ENCODE results near the gene OPN1SW. TPM values are rescaled to one million over a fixed set of nuclear protein-coding genes. Genes with fewer than 3 reads are reported as not detected.

The OPN1SW gene
- total and polyA plus RNA-seq, 2 experiments from 2014 or later: 2.2 TPM; not detected in 1

GRCh38 chr7:128799451-128799850 lies 23.9 kb upstream of the OPN1SW start:
- Histone ChIP-seq H3K27ac (no peak overlapping the region), H3K36me3 (ENCODE audit: low read depth) (no peaks in the 10 kb centered on the region), H3K9me3 (ENCODE audit: low read depth) (no peaks in the 10 kb centered on the region), H3K9me2 (ENCODE audit: insufficient read depth) (no peaks in the 10 kb centered on the region), H3K27me3 (replicated peaks; ENCODE audit: insufficient read depth) (no peaks in the 10 kb centered on the region), H2AFZ (no peak overlapping the region), H3K4me1 (ENCODE audit: insufficient read depth) (peaks cover 8% of the 10 kb centered on the region; the same call in 1 of the 2 replicates), H3K4me3 (no peak overlapping the region), H3K79me2 (ENCODE audit: insufficient read depth) (no peaks in the 10 kb centered on the region), H3K4me2 (ENCODE audit: unreplicated experiment) (no peak overlapping the region), H3F3A (ENCODE audit: insufficient read depth) (peaks cover 12% of the 10 kb centered on the region), H4K20me1 (ENCODE audit: insufficient read depth) (no peaks in the 10 kb centered on the region), H3K9ac (no peak overlapping the region)
- TF ChIP-seq EZH2 (IDR thresholded peaks at IDR 0.05; ENCODE audit: insufficient read depth, poor library complexity, severe bottlenecking): no peak
- no peak for TF ChIP-seq EZH2phosphoT487 (IDR thresholded peaks at IDR 0.05; ENCODE audit: insufficient read depth, low read depth)
- DNase-seq: no peak
- in situ Hi-C loops (cut with MboI): no loop called here
- 97 to 98% methylated on average over 2 of the region's 2 CpGs for WGBS, 2 experiments (ENCODE audit: low coverage in 1 of 2, low lambda C conversion rate in 2 of 2, missing lambda C conversion rate in 2 of 2)

GRCh38 chr7:128796327-128796726 lies 20.7 kb upstream of the OPN1SW start:
- Histone ChIP-seq H2AFZ (peak overlapping the region; percentile 53; the same call in 1 of the 2 replicates), H3K9me3 (ENCODE audit: low read depth) (no peaks in the 10 kb centered on the region), H3K4me2 (ENCODE audit: unreplicated experiment) (no peak overlapping the region)

GRCh38 chr7:128795129-128795528 lies 19.5 kb upstream of the OPN1SW start:
- H3F3A ChIP-seq (ENCODE audit: insufficient read depth): peaks cover 17% of the 10 kb centered on the region; the same call in 1 of the 2 replicates
- H3K4me1 ChIP-seq (ENCODE audit: insufficient read depth): peaks cover 8% of the 10 kb centered on the region; the same call in 1 of the 2 replicates
- H3K9me3 ChIP-seq (ENCODE audit: low read depth): no peaks in the 10 kb centered on the region
- H3K27ac ChIP-seq: no peak overlapping the region
- no peaks in the 10 kb centered on the region for H3K9me2 ChIP-seq (ENCODE audit: insufficient read depth)
- TF ChIP-seq EZH2phosphoT487 (IDR thresholded peaks at IDR 0.05; ENCODE audit: insufficient read depth, low read depth) (no peak), EZH2 (IDR thresholded peaks at IDR 0.05; ENCODE audit: insufficient read depth, poor library complexity, severe bottlenecking) (no peak)
- no peaks in the 10 kb centered on the region for H4K20me1 ChIP-seq (ENCODE audit: insufficient read depth)
- no peak overlapping the region for H3K4me3 ChIP-seq
- in situ Hi-C loops (cut with MboI): no loop called here
- H3K27me3 ChIP-seq (replicated peaks; ENCODE audit: insufficient read depth): no peaks in the 10 kb centered on the region
- no peak overlapping the region for H3K4me2 ChIP-seq (ENCODE audit: unreplicated experiment)
- H3K9ac ChIP-seq: no peak overlapping the region
- H3K36me3 ChIP-seq (ENCODE audit: low read depth): no peaks in the 10 kb centered on the region
- no peak for DNase-seq
- no peak overlapping the region for H2AFZ ChIP-seq
- WGBS, 2 experiments (ENCODE audit: low coverage in 1 of 2, low lambda C conversion rate in 2 of 2, missing lambda C conversion rate in 2 of 2): 94 to 99% methylated on average over 4 of the region's 4 CpGs
- H3K79me2 ChIP-seq (ENCODE audit: insufficient read depth): no peaks in the 10 kb centered on the region

More at GRCh38 chr7:128796327-128796726, 20.7 kb upstream of the OPN1SW start:
- H3K4me1 ChIP-seq (ENCODE audit: insufficient read depth): peaks cover 8% of the 10 kb centered on the region; the same call in 1 of the 2 replicates
- TF ChIP-seq EZH2 (IDR thresholded peaks at IDR 0.05; ENCODE audit: insufficient read depth, poor library complexity, severe bottlenecking): no peak
- TF ChIP-seq EZH2phosphoT487 (IDR thresholded peaks at IDR 0.05; ENCODE audit: insufficient read depth, low read depth): no peak
- H3K36me3 ChIP-seq (ENCODE audit: low read depth): no peaks in the 10 kb centered on the region
- H3K27ac ChIP-seq: peak overlapping the region; percentile 34
- no peaks in the 10 kb centered on the region for H4K20me1 ChIP-seq (ENCODE audit: insufficient read depth)
- WGBS, 2 experiments (ENCODE audit: low coverage in 1 of 2, low lambda C conversion rate in 2 of 2, missing lambda C conversion rate in 2 of 2): 43 to 45% methylated on average over 5 of the region's 5 CpGs
- no peaks in the 10 kb centered on the region for H3K79me2 ChIP-seq (ENCODE audit: insufficient read depth)
- no peak overlapping the region for H3K9ac ChIP-seq
- in situ Hi-C loops (cut with MboI): no loop called here
- H3K27me3 ChIP-seq (replicated peaks; ENCODE audit: insufficient read depth): no peaks in the 10 kb centered on the region
- peak; percentile 87 for DNase-seq
- no peaks in the 10 kb centered on the region for H3K9me2 ChIP-seq (ENCODE audit: insufficient read depth)
- peaks cover 12% of the 10 kb centered on the region; the same call in 1 of the 2 replicates for H3F3A ChIP-seq (ENCODE audit: insufficient read depth)
- no peak overlapping the region for H3K4me3 ChIP-seq

DNA sequence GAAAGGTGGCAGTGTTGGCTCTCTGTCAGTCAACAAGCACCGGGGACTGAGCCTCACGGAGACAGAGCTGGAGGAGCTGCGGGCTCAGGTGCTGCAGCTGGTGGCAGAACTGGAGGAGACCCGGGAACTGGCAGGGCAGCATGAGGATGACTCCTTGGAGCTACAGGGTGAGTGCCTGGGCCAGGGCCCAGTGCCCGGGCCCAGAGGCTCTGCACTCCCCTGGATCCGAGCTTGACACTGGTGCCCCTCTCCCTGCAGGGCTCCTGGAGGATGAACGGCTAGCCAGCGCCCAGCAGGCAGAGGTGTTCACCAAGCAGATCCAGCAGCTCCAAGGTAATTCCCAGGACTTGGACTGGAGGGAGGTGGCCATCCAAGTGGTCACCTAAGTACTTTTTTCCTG lies 18.8 kb upstream of the OPN1SW start:
- Histone ChIP-seq H2AFZ (no peak overlapping the region), H3K9me2 (ENCODE audit: insufficient read depth) (no peaks in the 10 kb centered on the region), H3K27ac (no peak overlapping the region), H3K4me1 (ENCODE audit: insufficient read depth) (peaks cover 8% of the 10 kb centered on the region; the same call in 1 of the 2 replicates), H3K4me3 (no peak overlapping the region), H3K4me2 (ENCODE audit: unreplicated experiment) (no peak overlapping the region), H3K79me2 (ENCODE audit: insufficient read depth) (no peaks in the 10 kb centered on the region), H3K9me3 (ENCODE audit: low read depth) (no peaks in the 10 kb centered on the region), H3K36me3 (ENCODE audit: low read depth) (no peaks in the 10 kb centered on the region), H3K27me3 (replicated peaks; ENCODE audit: insufficient read depth) (no peaks in the 10 kb centered on the region), H3K9ac (no peak overlapping the region), H3F3A (ENCODE audit: insufficient read depth) (peaks cover 18% of the 10 kb centered on the region; the same call in 1 of the 2 replicates), H4K20me1 (ENCODE audit: insufficient read depth) (no peaks in the 10 kb centered on the region)
- TF ChIP-seq EZH2phosphoT487 (IDR thresholded peaks at IDR 0.05; ENCODE audit: insufficient read depth, low read depth): no peak
- TF ChIP-seq EZH2 (IDR thresholded peaks at IDR 0.05; ENCODE audit: insufficient read depth, poor library complexity, severe bottlenecking): no peak
- 94 to 96% methylated on average over 8 of the region's 8 CpGs for WGBS, 2 experiments (ENCODE audit: low coverage in 1 of 2, low lambda C conversion rate in 2 of 2, missing lambda C conversion rate in 2 of 2)
- DNase-seq: no peak
- in situ Hi-C loops (cut with MboI): no loop called here

Data from GM23248 (cell line).